IPS-20b (cell line): ENCODE data around the gene NFATC2IP.
"Not testable (repeated sequence)": the region's sequence is repeated elsewhere in the genome, so short reads cannot be mapped to it uniquely, and the experiment has no call there.

Experiments
- H3K27ac ChIP-seq: one replicate; pipeline ENCODE4 v1.5.1; 2013; ENCODE audit warnings: low read length
- H3K27me3 ChIP-seq: 2 replicates; pipeline ENCODE4 v1.6.1; 2013; ENCODE audit warnings: mild to moderate bottlenecking, low read length, inconsistent platforms; ENCODE audit not compliant: insufficient read depth
- H3K36me3 ChIP-seq: 2 replicates; pipeline ENCODE4 v1.6.1; 2013; ENCODE audit warnings: low read depth, mild to moderate bottlenecking, inconsistent platforms, low read length, moderate library complexity; ENCODE audit not compliant: insufficient read depth
- H3K4me1 ChIP-seq: 2 replicates; pipeline ENCODE4 v1.6.1; 2013; ENCODE audit warnings: mild to moderate bottlenecking, control low read depth, inconsistent platforms, low read length, moderate library complexity; ENCODE audit not compliant: insufficient read depth
- H3K4me3 ChIP-seq: 2 replicates; pipeline ENCODE4 v1.5.1; 2013; ENCODE audit warnings: mild to moderate bottlenecking, low read length, inconsistent platforms
- H3K9ac ChIP-seq: 2 replicates; pipeline ENCODE4 v1.6.1; 2013; ENCODE audit warnings: low read depth, mild to moderate bottlenecking, inconsistent platforms, low read length, moderate library complexity
- H3K9me3 ChIP-seq: 2 replicates; pipeline ENCODE4 v1.6.1; 2013; ENCODE audit warnings: mild to moderate bottlenecking, low read depth, low read length, inconsistent platforms; ENCODE audit not compliant: insufficient read depth

NFATC2IP gene

DNA sequence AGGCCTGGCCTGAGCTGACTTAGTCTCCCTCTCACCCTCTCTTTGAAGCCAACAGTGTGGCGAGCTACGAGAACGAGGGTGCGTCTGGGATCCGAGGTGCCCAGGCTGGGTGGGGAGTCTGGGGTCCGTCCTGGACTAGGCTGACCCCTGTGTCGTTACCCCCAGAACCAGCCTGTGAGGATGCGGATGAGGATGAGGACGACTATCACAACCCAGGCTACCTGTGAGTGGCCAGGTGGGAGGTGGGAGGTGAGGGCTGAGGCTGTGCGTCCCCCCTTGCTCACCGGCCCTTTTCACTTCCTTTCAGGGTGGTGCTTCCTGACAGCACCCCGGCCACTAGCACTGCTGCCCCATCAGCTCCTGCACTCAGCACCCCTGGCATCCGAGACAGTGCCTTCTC is 35.8 kb downstream of the NFATC2IP start:
- Histone ChIP-seq H3K4me3 (no peak overlapping the region), H3K9ac (no peak overlapping the region), H3K27me3 (no peaks in the 10 kb centered on the region), H3K36me3 (peaks cover 19% of the 10 kb centered on the region; the same call in 1 of the 2 replicates), H3K9me3 (no peaks in the 10 kb centered on the region), H3K27ac (no peak overlapping the region), H3K4me1 (no peaks in the 10 kb centered on the region)

DNA sequence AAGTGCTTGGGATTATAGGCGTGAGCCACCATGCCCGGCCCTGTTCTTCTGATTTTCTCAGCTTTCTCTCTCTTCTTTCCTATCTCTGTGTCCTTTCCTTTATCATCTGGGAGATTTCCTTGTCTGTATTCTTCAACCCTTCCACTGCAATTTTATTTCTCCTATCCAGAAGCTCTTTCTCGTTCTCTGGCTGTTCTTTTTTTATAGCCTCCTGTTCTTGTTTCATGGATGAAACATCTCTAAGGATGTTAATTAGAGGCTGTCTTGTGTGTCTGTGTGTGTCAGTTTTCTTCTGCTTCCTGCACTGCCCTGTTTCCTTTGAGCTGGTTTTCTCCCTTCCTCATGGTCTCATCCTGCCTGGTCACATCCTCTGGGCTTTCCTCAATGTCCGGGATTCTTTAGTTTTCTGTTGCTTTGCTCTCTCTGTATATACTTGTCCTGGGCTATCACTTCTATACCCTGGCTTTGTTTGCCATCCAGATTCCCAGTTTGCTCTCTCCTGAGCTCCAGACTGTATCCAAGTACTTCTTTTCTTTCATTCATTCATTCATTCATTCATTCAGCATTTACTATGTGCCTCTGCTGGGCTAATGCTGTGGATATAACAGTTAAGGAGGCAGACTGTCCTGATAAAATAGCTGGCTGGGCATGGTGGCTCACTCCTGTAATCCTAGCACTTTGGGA is 36.6 kb downstream of the NFATC2IP start:
- H3K27ac ChIP-seq, result no peak overlapping the region
- no peaks in the 10 kb centered on the region for H3K4me1 ChIP-seq
- H3K36me3 ChIP-seq, result peaks cover 12% of the 10 kb centered on the region; the same call in 1 of the 2 replicates
- H3K27me3 ChIP-seq, result no peaks in the 10 kb centered on the region
- H3K9ac ChIP-seq, result no peak overlapping the region
- no peaks in the 10 kb centered on the region for H3K9me3 ChIP-seq
- no peak overlapping the region for H3K4me3 ChIP-seq

DNA sequence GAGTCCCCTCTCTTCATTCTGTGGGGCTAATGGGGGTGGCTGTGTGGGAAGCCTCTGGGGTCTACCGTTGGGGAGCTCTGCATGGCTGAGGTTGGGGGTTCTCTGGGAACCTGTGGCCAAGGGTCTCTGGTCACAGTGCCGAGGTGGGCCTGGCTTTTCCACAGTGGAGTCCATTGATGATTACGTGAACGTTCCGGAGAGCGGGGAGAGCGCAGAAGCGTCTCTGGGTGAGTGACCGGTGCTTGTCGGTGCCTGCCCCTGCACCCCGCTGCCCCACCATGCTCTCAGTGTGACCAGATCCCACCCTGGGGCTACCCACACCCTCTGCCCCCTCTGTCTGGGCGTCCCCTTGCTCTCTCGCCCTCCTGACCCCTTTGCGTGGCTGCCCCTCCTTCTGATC is 38.6 kb downstream of the NFATC2IP start:
- Histone ChIP-seq H3K27me3 (no peaks in the 10 kb centered on the region), H3K9ac (no peak overlapping the region), H3K4me3 (no peak overlapping the region), H3K36me3 (no peaks in the 10 kb centered on the region), H3K9me3 (no peaks in the 10 kb centered on the region), H3K27ac (no peak overlapping the region), H3K4me1 (no peaks in the 10 kb centered on the region)

DNA sequence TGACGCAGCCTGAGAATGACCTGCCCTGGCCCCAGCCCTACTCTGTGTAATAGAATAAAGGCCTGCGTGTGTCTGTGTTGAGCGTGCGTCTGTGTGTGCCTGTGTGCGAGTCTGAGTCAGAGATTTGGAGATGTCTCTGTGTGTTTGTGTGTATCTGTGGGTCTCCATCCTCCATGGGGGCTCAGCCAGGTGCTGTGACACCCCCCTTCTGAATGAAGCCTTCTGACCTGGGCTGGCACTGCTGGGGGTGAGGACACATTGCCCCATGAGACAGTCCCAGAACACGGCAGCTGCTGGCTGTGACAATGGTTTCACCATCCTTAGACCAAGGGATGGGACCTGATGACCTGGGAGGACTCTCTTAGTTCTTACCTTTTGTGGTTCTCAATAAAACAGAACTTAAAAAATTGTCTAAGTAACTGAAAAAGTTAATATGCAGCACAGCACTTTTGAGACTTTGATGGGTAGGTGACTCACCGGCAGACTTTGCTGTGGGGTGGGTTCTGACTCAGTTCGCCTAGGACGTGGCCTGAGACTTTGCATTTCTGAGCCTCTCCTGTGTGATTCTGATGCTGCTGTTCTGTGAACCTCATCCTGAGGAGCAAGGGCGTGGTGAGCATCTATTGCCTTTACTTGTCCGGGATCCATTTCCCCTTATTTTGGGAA is 39.8 kb downstream of the NFATC2IP start:
- Histone ChIP-seq H3K27me3 (no peaks in the 10 kb centered on the region), H3K4me1 (no peaks in the 10 kb centered on the region), H3K9me3 (no peaks in the 10 kb centered on the region), H3K36me3 (no peaks in the 10 kb centered on the region), H3K9ac (no peak overlapping the region), H3K27ac (no peak overlapping the region), H3K4me3 (no peak overlapping the region)

DNA sequence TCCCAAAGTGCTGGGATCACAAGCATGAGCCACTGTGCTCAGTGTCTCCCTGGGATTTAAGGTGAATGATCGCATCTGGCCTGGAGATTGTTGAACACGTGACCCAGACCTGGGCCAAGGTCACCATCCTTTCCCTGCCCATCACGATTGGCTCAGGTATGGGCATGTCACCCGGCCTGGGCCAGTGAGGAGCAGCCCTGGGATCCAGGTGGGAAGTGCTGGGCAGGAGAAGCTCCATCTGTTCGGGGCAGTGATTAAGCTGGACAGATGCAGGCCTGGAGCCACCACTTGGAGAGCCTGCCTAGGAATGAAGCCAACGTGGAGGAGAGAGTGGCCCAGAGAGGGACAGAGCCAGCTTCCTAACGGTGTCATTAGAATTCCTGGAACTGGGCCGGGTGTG is 41.0 kb downstream of the NFATC2IP start:
- Histone ChIP-seq H3K27ac (no peak overlapping the region), H3K9ac (no peak overlapping the region), H3K9me3 (no peaks in the 10 kb centered on the region), H3K4me3 (no peak overlapping the region), H3K27me3 (no peaks in the 10 kb centered on the region), H3K36me3 (no peaks in the 10 kb centered on the region), H3K4me1 (no peaks in the 10 kb centered on the region)

DNA sequence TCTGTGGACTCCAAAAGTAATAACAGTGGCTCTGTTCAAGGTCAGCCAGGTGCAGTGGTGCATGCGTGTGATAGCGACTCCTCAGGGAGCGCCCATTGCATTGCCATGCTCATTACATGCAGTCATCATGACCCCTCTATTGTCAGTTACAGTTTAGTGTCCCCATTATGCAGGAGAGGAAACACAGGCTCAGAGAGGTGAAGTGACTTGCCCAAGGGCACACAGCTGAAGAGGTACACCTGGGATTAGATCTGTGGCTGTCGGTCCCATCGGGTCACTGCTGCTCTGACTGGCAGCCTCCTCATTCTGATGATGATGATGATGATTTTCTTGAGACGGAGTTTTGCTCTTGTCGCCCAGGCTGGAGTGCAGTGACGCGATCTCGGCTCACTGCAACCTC is 41.8 kb downstream of the NFATC2IP start:
- Histone ChIP-seq H3K4me1 (no peaks in the 10 kb centered on the region), H3K36me3 (no peaks in the 10 kb centered on the region), H3K4me3 (no peak overlapping the region), H3K9me3 (no peaks in the 10 kb centered on the region), H3K27ac (no peak overlapping the region), H3K27me3 (no peaks in the 10 kb centered on the region), H3K9ac (no peak overlapping the region)

DNA sequence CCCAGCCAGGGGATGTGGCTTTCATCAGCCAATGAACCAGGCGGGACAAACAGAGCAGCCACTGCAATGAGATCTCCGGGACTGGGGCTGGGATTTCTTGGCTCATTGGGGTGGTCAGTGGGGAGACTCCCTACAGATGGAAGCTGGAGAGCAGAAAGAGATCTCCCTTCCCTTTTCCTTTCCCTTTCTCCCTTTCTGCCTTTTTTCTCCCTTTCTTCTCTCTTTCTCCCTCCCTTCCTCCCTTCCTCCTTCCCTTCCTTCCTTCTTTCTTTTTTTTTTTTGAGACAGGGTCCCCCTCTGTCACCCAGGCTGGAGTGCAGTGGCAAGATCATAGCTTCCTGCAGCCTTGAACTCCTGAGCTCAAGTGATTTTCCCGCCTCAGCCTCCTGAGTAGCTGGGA is 48.1 kb downstream of the NFATC2IP start:
- no peak overlapping the region for H3K27ac ChIP-seq
- no peak overlapping the region for H3K9ac ChIP-seq
- H3K4me3 ChIP-seq, result no peak overlapping the region
- no peaks in the 10 kb centered on the region for H3K27me3 ChIP-seq
- no peaks in the 10 kb centered on the region for H3K4me1 ChIP-seq
- H3K36me3 ChIP-seq, result no peaks in the 10 kb centered on the region
- H3K9me3 ChIP-seq, result no peaks in the 10 kb centered on the region

DNA sequence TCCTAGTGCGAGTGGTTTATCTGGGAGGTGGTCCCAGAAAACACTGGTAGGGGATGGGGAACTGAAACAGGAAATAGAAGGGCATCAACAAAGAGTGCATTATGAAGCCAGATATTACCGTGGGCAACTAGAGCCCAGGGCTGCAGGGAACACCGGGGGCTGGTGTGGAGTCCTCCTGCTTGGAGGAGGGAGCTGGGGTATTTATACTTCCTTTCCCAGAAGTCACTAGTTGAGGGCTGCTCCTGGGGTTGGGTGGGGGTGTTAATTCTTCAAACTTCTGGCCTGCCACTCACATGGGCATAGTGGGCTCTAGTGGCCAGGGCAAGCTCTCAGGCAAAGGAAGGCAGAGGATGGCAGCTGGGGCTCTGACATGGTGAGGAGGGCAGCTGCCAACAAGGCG is 48.8 kb downstream of the NFATC2IP start:
- Histone ChIP-seq H3K9ac (no peak overlapping the region), H3K9me3 (no peaks in the 10 kb centered on the region), H3K36me3 (no peaks in the 10 kb centered on the region), H3K27ac (no peak overlapping the region), H3K4me1 (no peaks in the 10 kb centered on the region), H3K27me3 (no peaks in the 10 kb centered on the region), H3K4me3 (no peak overlapping the region)

DNA sequence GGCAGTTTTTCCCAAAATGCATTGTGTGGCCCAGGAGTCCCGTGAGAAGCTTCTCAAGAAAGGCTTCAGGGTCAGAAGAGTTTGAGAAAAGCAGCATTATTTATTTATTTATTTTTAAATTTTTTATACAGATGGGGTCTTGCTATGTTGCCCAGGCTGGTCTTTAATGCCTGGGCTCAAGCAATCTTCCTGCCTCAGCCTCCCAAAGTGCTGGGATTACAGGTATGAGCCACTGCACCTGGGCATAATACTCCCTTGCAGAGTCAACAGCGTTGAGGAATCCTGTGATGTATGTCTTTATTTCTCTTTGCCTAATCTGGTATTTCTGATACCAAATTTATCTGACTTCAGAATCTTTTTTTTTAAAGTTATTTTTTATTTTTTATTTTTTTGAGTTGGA is 49.3 kb downstream of the NFATC2IP start:
- Histone ChIP-seq H3K9ac (no peak overlapping the region), H3K9me3 (no peaks in the 10 kb centered on the region), H3K36me3 (no peaks in the 10 kb centered on the region), H3K4me3 (no peak overlapping the region), H3K4me1 (no peaks in the 10 kb centered on the region), H3K27me3 (no peaks in the 10 kb centered on the region), H3K27ac (no peak overlapping the region)

DNA sequence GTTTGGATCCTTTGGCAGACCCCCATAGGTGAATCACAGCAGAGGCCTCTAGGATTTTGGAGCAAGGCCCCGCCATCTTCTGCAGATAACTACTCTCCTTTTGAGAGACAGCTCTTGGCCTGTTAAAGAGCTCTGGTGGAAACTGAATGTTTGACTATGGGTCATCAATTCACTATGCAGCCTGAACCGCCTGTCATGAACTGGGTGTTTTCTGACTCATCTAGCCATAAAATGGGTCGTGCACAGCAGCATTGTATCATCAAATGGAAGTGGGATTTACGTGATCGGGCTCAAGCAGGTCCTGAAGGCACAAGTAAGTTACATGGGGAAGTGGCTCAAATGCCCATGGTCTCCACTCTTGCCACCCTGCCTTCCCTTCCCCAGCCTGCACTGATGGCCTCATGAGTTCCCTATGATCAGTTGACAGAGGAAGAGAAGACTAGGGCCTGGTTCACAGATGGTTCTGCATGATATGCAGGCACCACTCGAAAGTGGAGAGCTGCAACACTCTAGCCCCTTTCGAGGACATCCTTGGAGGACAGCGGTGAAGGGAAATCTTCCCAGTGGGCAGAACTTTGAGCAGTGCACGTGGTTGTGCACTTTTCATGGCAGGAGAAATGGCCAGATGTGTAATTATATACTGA is 53.9 kb downstream of the NFATC2IP start:
- H3K27me3 ChIP-seq, H3K36me3 ChIP-seq, H3K4me1 ChIP-seq, H3K9me3 ChIP-seq, H3K9ac ChIP-seq, H3K4me3 ChIP-seq, H3K27ac ChIP-seq: not testable (repeated sequence)

DNA sequence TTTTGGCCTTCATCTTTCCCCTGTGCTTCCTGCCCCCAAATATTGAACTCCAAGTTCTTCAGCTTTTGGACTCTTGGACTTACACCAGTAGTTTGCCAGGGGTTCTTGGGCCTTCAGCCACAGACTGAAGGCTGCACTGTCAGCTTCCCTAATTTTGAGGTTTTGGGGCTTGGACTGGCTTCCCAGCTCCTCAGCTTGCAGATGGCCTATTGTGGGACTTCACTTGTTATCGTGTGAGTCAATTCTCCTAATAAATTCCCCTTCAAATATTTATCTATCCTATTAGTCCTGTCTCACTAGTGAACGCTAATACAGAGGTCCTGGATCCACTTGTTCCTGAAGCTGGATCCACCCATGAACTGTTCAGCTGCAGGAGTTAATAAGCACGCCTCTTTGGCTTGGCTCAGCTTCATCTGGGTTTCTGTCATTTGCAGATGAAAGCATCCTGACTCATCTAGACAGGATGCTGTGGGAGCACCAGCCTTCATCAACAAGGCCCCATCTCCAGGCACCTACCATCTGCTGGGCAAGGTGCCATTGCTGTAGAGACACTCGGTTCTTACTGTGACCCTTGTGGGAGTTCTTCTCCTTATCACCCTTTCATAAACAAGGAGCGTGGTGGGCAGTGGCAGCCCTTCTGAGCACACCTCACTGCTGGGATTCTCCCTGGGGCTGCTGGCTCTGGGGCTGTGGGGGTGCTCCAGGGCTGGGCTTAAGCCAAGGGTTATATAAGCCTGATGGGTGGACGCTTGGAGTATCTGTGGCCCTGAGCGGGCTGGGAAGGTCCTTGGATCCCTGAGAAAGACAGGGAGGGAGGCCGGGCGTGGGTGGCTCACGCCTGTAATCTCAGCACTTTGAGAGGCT is 57.2 kb downstream of the NFATC2IP start:
- H3K9ac ChIP-seq, result no peak overlapping the region
- H3K27me3 ChIP-seq, result no peaks in the 10 kb centered on the region
- no peaks in the 10 kb centered on the region for H3K36me3 ChIP-seq
- H3K4me1 ChIP-seq, result no peaks in the 10 kb centered on the region
- no peaks in the 10 kb centered on the region for H3K9me3 ChIP-seq
- no peak overlapping the region for H3K4me3 ChIP-seq
- no peak overlapping the region for H3K27ac ChIP-seq
